ENCODE measurements around the gene RSBN1L. TPM values are rescaled to one million over a fixed set of nuclear protein-coding genes. Genes with fewer than 3 reads are reported as not detected.

RSBN1L gene
- total RNA-seq, 1 experiment from 2014 or later, result 15.5 TPM

DNA sequence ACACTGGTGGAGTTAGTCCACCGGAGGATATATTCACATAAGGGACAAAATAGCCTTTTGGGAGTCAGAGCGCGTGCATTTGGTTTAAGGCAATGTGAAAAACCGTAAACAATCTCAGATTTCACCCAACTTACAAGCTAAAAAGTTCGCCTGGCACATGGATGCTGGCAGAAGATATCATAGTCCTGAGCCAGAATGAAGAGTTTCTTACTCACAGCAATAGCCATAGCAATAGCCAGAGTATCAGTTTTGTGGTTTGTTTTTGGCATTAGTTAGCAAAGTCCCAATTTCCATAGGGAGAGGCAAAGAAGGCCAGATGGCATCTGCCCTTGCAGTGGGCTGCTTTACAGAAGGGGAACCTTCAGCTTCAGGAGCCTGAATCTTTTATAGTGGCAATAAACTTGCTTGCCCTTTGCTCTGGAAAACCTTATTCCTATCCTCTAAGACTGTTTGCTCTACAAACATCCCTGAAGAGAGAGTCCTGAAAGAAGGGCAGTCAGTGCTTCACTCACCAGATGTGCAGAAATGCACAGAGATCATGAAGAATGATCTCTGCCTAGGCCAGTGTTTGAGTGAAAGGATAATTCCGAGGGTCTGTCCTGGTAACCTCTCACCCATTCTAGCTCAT, 28.7 kb upstream of the RSBN1L start (continued):
- no peak for TF ChIP-seq RAD21 (IDR thresholded peaks at IDR 0.05; ENCODE audit: low read depth)
- TF ChIP-seq EGR1 (IDR thresholded peaks at IDR 0.05; ENCODE audit: low read depth), result no peak
- no peak for TF ChIP-seq FOSL1 (IDR thresholded peaks at IDR 0.05; ENCODE audit: low read depth)
- no peak for TF ChIP-seq POLR2A (IDR thresholded peaks at IDR 0.05; ENCODE audit: borderline replicate concordance, extremely low read depth, insufficient read depth, insufficient read length)
- TF ChIP-seq SIN3A (IDR thresholded peaks at IDR 0.05; ENCODE audit: low read depth), result no peak
- no peak for TF ChIP-seq POLR2AphosphoS5 (IDR thresholded peaks at IDR 0.05; ENCODE audit: low read depth, low read length)
- TF ChIP-seq, protein P1, sequence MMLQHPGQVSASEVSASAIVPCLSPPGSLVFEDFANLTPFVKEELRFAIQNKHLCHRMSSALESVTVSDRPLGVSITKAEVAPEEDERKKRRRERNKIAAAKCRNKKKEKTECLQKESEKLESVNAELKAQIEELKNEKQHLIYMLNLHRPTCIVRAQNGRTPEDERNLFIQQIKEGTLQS (IDR thresholded peaks at IDR 0.05), result no peak

DNA sequence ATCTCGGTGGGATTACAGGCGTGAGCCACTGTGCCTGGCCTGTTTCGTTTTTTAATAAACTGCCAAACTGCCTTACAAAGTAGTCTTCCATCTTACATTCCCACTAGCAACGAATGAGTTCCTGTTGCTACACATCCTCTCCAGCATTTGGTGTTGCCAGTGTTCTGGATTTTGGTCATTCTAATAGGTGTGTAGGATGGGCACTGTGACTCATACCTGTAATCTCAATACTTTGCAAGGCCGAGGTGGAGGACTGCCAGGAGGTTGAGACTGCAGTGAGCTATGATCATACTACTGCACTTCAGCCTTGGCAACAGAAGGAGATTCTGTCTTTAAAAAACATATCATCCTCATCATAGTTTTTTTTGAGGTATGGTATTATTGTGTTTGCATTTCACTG, 21.4 kb upstream of the RSBN1L start:
- H3K27ac ChIP-seq (ENCODE audit: low read depth, low read length), result no peak overlapping the region
- DNase-seq (ENCODE audit: low read depth, low spot score) (peak; percentile 48), ATAC-seq (peak; percentile 82)
- no peaks in the 10 kb centered on the region for H3K9me2 ChIP-seq (ENCODE audit: insufficient read depth)
- CTCF ChIA-PET, result interaction anchor here (0.9 kb wide), 2 partner anchors 22 to 24 kb away, joined by 3 to 5 read pairs; no protein-coding TSS in a partner anchor
- H3K4me2 ChIP-seq (ENCODE audit: low read length), result peak overlapping the region; percentile 19; the same call in 1 of the 2 replicates
- no peak overlapping the region for H3K4me3 ChIP-seq (replicated peaks in 1 of 2; ENCODE audit: low read depth in 1 of 2, low read length in 2 of 2)
- no peak overlapping the region for H2AFZ ChIP-seq (ENCODE audit: low read depth, low read length, poor library complexity, severe bottlenecking)
- POLR2A ChIA-PET, result interaction anchor here (0.7 kb wide), 1 partner anchor 79 kb away, joined by 3 read pairs; no protein-coding TSS in a partner anchor
- H3K9me3 ChIP-seq (ENCODE audit: control insufficient read depth in 1 of 2, insufficient read depth in 1 of 2, low read depth in 1 of 2, low read length in 2 of 2), result no peaks in the 10 kb centered on the region
- no peaks in the 10 kb centered on the region for H4K20me1 ChIP-seq (ENCODE audit: insufficient read depth)
- RAD21 ChIA-PET (ENCODE audit: low non-redundant PET in 1 of 2, low total read pairs in 2 of 2, uncharacterized antibody in 2 of 2, unreplicated experiment in 2 of 2), result no interaction called here
- H3K79me2 ChIP-seq (ENCODE audit: insufficient read depth, low read length), result no peaks in the 10 kb centered on the region
- no TSS peak for BruUV-seq (replicated peaks)
- H3K27me3 ChIP-seq (ENCODE audit: insufficient read depth, low read length), result no peaks in the 10 kb centered on the region
- TF ChIP-seq FOSL1 (IDR thresholded peaks at IDR 0.05; ENCODE audit: low read depth), result peak; percentile 53; the same call in 1 of the 2 replicates
- TF ChIP-seq CBX3 (IDR thresholded peaks at IDR 0.05; ENCODE audit: low read depth), result 0 out of 2 replicates have a peak, but pooled peaks have one; percentile 37
- TF ChIP-seq, protein P2, sequence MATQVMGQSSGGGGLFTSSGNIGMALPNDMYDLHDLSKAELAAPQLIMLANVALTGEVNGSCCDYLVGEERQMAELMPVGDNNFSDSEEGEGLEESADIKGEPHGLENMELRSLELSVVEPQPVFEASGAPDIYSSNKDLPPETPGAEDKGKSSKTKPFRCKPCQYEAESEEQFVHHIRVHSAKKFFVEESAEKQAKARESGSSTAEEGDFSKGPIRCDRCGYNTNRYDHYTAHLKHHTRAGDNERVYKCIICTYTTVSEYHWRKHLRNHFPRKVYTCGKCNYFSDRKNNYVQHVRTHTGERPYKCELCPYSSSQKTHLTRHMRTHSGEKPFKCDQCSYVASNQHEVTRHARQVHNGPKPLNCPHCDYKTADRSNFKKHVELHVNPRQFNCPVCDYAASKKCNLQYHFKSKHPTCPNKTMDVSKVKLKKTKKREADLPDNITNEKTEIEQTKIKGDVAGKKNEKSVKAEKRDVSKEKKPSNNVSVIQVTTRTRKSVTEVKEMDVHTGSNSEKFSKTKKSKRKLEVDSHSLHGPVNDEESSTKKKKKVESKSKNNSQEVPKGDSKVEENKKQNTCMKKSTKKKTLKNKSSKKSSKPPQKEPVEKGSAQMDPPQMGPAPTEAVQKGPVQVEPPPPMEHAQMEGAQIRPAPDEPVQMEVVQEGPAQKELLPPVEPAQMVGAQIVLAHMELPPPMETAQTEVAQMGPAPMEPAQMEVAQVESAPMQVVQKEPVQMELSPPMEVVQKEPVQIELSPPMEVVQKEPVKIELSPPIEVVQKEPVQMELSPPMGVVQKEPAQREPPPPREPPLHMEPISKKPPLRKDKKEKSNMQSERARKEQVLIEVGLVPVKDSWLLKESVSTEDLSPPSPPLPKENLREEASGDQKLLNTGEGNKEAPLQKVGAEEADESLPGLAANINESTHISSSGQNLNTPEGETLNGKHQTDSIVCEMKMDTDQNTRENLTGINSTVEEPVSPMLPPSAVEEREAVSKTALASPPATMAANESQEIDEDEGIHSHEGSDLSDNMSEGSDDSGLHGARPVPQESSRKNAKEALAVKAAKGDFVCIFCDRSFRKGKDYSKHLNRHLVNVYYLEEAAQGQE (IDR thresholded peaks at IDR 0.05; ENCODE audit: low read depth), result no peak
- peak; percentile 44 for TF ChIP-seq JUND (IDR thresholded peaks at IDR 0.05)
- peaks cover 23 to 24% of the 10 kb centered on the region in 2 experiments for H3K4me1 ChIP-seq (ENCODE audit: control insufficient read depth in 1 of 2, insufficient read depth in 2 of 2, low read length in 2 of 2)
- intact Hi-C loops (cut with micrococcal nuclease), result no loop called here
- H3K36me3 ChIP-seq (ENCODE audit: control insufficient read depth in 1 of 2, insufficient read depth in 2 of 2, low read length in 2 of 2), result no peaks in the 10 kb centered on the region
- no peak overlapping the region for H3K9ac ChIP-seq (ENCODE audit: low read length)

Data from HCT116 (cell line).